CD14-positive monocyte (primary cell): ENCODE data around the gene GBX1. TPM values are rescaled to one million over a fixed set of nuclear protein-coding genes. Genes with fewer than 3 reads are reported as not detected.

Experiments
- DNase-seq, 3 donors: peaks; one replicate each; pipeline ENCODE4 v3.0.0-alpha.2; 2011 to 2022
- H2AFZ ChIP-seq: 2 replicates; pipeline ENCODE4 v1.6.0; 2012; ENCODE audit warnings: mild to moderate bottlenecking, low read depth, low read length, inconsistent platforms; ENCODE audit not compliant: insufficient read depth, poor library complexity, severe bottlenecking
- H3K27ac ChIP-seq, 2 donors: 1 replicate in 1 of 2; 2 replicates in 1 of 2; pipeline ENCODE4 v1.5.1; 2012 to 2013; ENCODE audit warnings: low read length in 2 of 2, control low read depth in 1 of 2, inconsistent platforms in 1 of 2, low read depth in 1 of 2, mild to moderate bottlenecking in 1 of 2
- H3K27me3 ChIP-seq, 2 donors: one replicate each; pipeline versions ENCODE4 v1.6.0 to v1.6.1; 2011 to 2013; ENCODE audit warnings: low read length in 2 of 2; ENCODE audit not compliant: control insufficient read depth in 2 of 2, insufficient read depth in 2 of 2
- H3K36me3 ChIP-seq, 2 donors: replicated peaks in 1 of 2; 1 replicate in 1 of 2; 2 replicates in 1 of 2; pipeline versions ENCODE4 v1.5.1 to v1.6.1; 2012 to 2013; ENCODE audit warnings: low read length in 2 of 2, control low read depth in 1 of 2, inconsistent platforms in 1 of 2, mild to moderate bottlenecking in 1 of 2; ENCODE audit not compliant: insufficient read depth in 2 of 2, control insufficient read depth in 1 of 2
- H3K4me1 ChIP-seq, 2 donors: 1 replicate in 1 of 2; 2 replicates in 1 of 2; pipeline versions ENCODE4 v1.5.1 to v1.6.1; 2012 to 2013; ENCODE audit warnings: low read length in 2 of 2, control low read depth in 1 of 2, inconsistent platforms in 1 of 2, mild to moderate bottlenecking in 1 of 2, moderate library complexity in 1 of 2; ENCODE audit not compliant: insufficient read depth in 2 of 2, control insufficient read depth in 1 of 2
- H3K4me2 ChIP-seq: replicated peaks from 2 replicates; pipeline ENCODE3; 2012; ENCODE audit warnings: low read length, moderate library complexity, mild to moderate bottlenecking; ENCODE audit not compliant: poor library complexity, severe bottlenecking; ENCODE audit errors: extremely low read depth
- H3K4me3 ChIP-seq, 3 experiments: fragments of 200-600 bp in 1 of 3; sonication (generic) in 1 of 3; replicated peaks in 1 of 3; 1 replicate in 2 of 3; 2 replicates in 1 of 3; pipeline ENCODE4 v1.5.1; 2011 to 2013; ENCODE audit warnings: low read length in 3 of 3, mild to moderate bottlenecking in 3 of 3, control low read depth in 2 of 3, low read depth in 2 of 3, inconsistent platforms in 1 of 3, moderate library complexity in 1 of 3
- H3K79me2 ChIP-seq: 2 replicates; pipeline ENCODE4 v1.6.0; 2012; ENCODE audit warnings: mild to moderate bottlenecking, control low read depth, inconsistent platforms, low read length, moderate library complexity; ENCODE audit not compliant: insufficient read depth
- H3K9ac ChIP-seq: 2 replicates; pipeline ENCODE4 v1.6.0; 2017; ENCODE audit warnings: low read length, mild to moderate bottlenecking; ENCODE audit not compliant: insufficient read depth, poor library complexity, severe bottlenecking
- H3K9me3 ChIP-seq, 2 donors: replicated peaks in 1 of 2; 1 replicate in 1 of 2; 2 replicates in 1 of 2; pipeline versions ENCODE4 v1.5.1 to v1.6.1; 2012 to 2013; ENCODE audit warnings: low read length in 2 of 2, control low read depth in 1 of 2; ENCODE audit not compliant: control insufficient read depth in 1 of 2, insufficient read depth in 1 of 2
- H4K20me1 ChIP-seq: 2 replicates; pipeline ENCODE4 v1.6.0; 2012; ENCODE audit warnings: mild to moderate bottlenecking, low read length, control low read depth, moderate library complexity; ENCODE audit not compliant: insufficient read depth
- H3K27ac Mint-ChIP-seq, 7 donors: one replicate each; pipeline ENCODE4 v1.8.0; 2020; ENCODE audit warnings: mild to moderate bottlenecking in 7 of 7, mixed read lengths in 7 of 7, moderate library complexity in 6 of 7, inconsistent platforms in 2 of 7
- H3K27me3 Mint-ChIP-seq, 3 donors: one replicate each; pipeline ENCODE4 v1.8.0; 2021 to 2022; ENCODE audit warnings: low read depth in 3 of 3, mild to moderate bottlenecking in 3 of 3, mixed read lengths in 3 of 3, moderate library complexity in 3 of 3, inconsistent platforms in 1 of 3
- H3K36me3 Mint-ChIP-seq, 2 donors: one replicate each; pipeline ENCODE4 v1.8.0; 2020; ENCODE audit warnings: mixed read lengths in 2 of 2, inconsistent platforms in 1 of 2, mild to moderate bottlenecking in 1 of 2
- H3K4me1 Mint-ChIP-seq: one replicate; pipeline ENCODE4 v1.8.0; 2020; ENCODE audit warnings: mild to moderate bottlenecking, mixed read lengths
- H3K4me3 Mint-ChIP-seq, 2 donors: one replicate each; pipeline ENCODE4 v1.8.0; 2020; ENCODE audit warnings: mild to moderate bottlenecking in 2 of 2, mixed read lengths in 2 of 2, moderate library complexity in 1 of 2
- H3K9me3 Mint-ChIP-seq, 7 donors: one replicate each; pipeline ENCODE4 v1.8.0; 2020 to 2022; ENCODE audit warnings: mixed read lengths in 7 of 7, mild to moderate bottlenecking in 6 of 7, moderate library complexity in 6 of 7, inconsistent platforms in 2 of 7
- CTCF ChIP-seq: fragments of 200-600 bp; IDR thresholded peaks from one replicate; pipeline ENCODE4 v1.8.0; 2022; ENCODE audit warnings: antibody characterized with exemption, mild to moderate bottlenecking
- WGBS: methylation state at CpG from one replicate; pipeline ENCODE4 v1.1.5; 2013; ENCODE audit warnings: missing lambda C conversion rate; ENCODE audit not compliant: insufficient coverage; 5-methylcytosine and 5-hydroxymethylcytosine counted together
- intact Hi-C, 2 donors: fragments of 100-400 bp; cut with micrococcal nuclease; formaldehyde crosslinking; loops; one replicate each; pipeline versions ENCODE4 v1.15.0 to v1.15.1; 2023
- polyA plus RNA-seq, 3 donors: library from polyadenylated mRNA; depleted of rRNA in 1 of 3; unstranded in 2 of 3; stranded (reverse) in 1 of 3; fragments of 300-500 nt in 2 of 3; fragments of >200 nt in 1 of 3; fragmentation: Illumina TruSeq in 2 of 3; gene quantifications; 1 replicate in 2 of 3; 2 replicates in 1 of 3; pipeline ENCODE4 v1.2.3, GENCODE V29; 2012 to 2021

GBX1 gene
- polyA plus RNA-seq, 3 donors, result not detected

- no peaks in the 10 kb centered on the region for H3K4me1 ChIP-seq
- no peak overlapping the region for H3K9ac ChIP-seq
- H3K9me3 ChIP-seq, result no peaks in the 10 kb centered on the region
- H3K27me3 Mint-ChIP-seq, result peaks cover 33 to 54% (median 34%) of the 10 kb centered on the region in 3 donors
- H3K4me3 Mint-ChIP-seq, result no peak overlapping the region
- intact Hi-C loops, result no loop called here
- H3K27ac Mint-ChIP-seq, result no peak overlapping the region
- no peak for DNase-seq
- no peaks in the 10 kb centered on the region for H3K79me2 ChIP-seq
- 0% methylated on average over 3 of the region's 9 CpGs for WGBS
- no peak overlapping the region for H3K27ac ChIP-seq
- peaks cover 3 to 11% of the 10 kb centered on the region in 2 donors for H3K27me3 ChIP-seq
- TF ChIP-seq CTCF, result no peak
- no peak overlapping the region for H3K4me2 ChIP-seq
- peaks cover 0 to 4% (median 0%) of the 10 kb centered on the region in 7 donors for H3K9me3 Mint-ChIP-seq
- peaks cover 3% of the 10 kb centered on the region for H4K20me1 ChIP-seq
- no peak overlapping the region for H3K4me3 ChIP-seq
- H2AFZ ChIP-seq, result no peak overlapping the region
- H3K4me1 Mint-ChIP-seq, result no peaks in the 10 kb centered on the region
- peaks cover 0 to under 1% of the 10 kb centered on the region in 2 donors for H3K36me3 ChIP-seq
- H3K36me3 Mint-ChIP-seq, result peaks cover 4 to 6% of the 10 kb centered on the region in 2 donors
Measured at GRCh38 chr7:151206914-151207313, 39.4 kb upstream of the GBX1 start.

- no CpG with 5 or more reads among the region's 6 CpGs for WGBS
- Histone ChIP-seq H3K4me2 (no peak overlapping the region), H2AFZ (no peak overlapping the region), H4K20me1 (peaks cover 3% of the 10 kb centered on the region), H3K36me3 (no peaks in the 10 kb centered on the region), H3K79me2 (no peaks in the 10 kb centered on the region), H3K4me3 (no peak overlapping the region), H3K9me3 (no peaks in the 10 kb centered on the region), H3K27me3 (peaks cover 3 to 11% of the 10 kb centered on the region in 2 donors), H3K4me1 (no peaks in the 10 kb centered on the region), H3K27ac (no peak overlapping the region), H3K9ac (no peak overlapping the region)
- Mint-ChIP-seq H3K9me3 (peaks cover 0 to 4% (median 0%) of the 10 kb centered on the region in 7 donors), H3K36me3 (peaks cover 0 to 3% of the 10 kb centered on the region in 2 donors), H3K27ac (no peak overlapping the region), H3K4me3 (peak overlapping the region in 1 of 2 donors; percentile 33), H3K27me3 (peaks cover 35 to 59% (median 36%) of the 10 kb centered on the region in 3 donors), H3K4me1 (no peaks in the 10 kb centered on the region)
- DNase-seq, result no peak
- intact Hi-C loops, result no loop called here
- no peak for TF ChIP-seq CTCF
Measured at GRCh38 chr7:151205730-151206129, 38.2 kb upstream of the GBX1 start.
